Liver (tissue), 3 donors: ENCODE data around the gene COL9A1.

Experiments used
- ATF3 ChIP-seq: IDR thresholded peaks from 2 replicates; pipeline ENCODE4 v1.6.1; 2016; ENCODE audit warnings: antibody characterized with exemption
- CTCF ChIP-seq: fragments of 150-350 bp; IDR thresholded peaks from 2 replicates; pipeline ENCODE4 v1.5.1; 2017; ENCODE audit warnings: improper control_type of control experiment, low read depth, low read length; ENCODE audit not compliant: missing input control
- FOXA1 ChIP-seq: IDR thresholded peaks from 2 replicates; pipeline ENCODE4 v1.6.1; 2016; ENCODE audit warnings: antibody characterized with exemption
- FOXA2 ChIP-seq: IDR thresholded peaks from 2 replicates; pipeline ENCODE4 v1.6.1; 2016; ENCODE audit warnings: antibody characterized with exemption
- GABPA ChIP-seq, 2 donors: IDR thresholded peaks in 1 of 2; conservative IDR thresholded peaks in 1 of 2; 2 replicates each; pipeline ENCODE4 v1.6.1; 2016; ENCODE audit warnings: antibody characterized with exemption in 2 of 2, mild to moderate bottlenecking in 1 of 2, moderate library complexity in 1 of 2
- HNF4G ChIP-seq: IDR thresholded peaks from 2 replicates; pipeline ENCODE4 v1.6.1; 2016; ENCODE audit warnings: antibody characterized with exemption
- JUND ChIP-seq, 2 donors: IDR thresholded peaks; 2 replicates each; pipeline ENCODE4 v1.6.1; 2016; ENCODE audit warnings: antibody characterized with exemption in 2 of 2
- NR2F2 ChIP-seq: IDR thresholded peaks from 2 replicates; pipeline ENCODE4 v1.6.1; 2016; ENCODE audit warnings: antibody characterized with exemption
- RAD21 ChIP-seq, 2 donors: IDR thresholded peaks; 2 replicates each; pipeline ENCODE4 v1.6.1; 2016; ENCODE audit warnings: antibody characterized with exemption in 2 of 2, mild to moderate bottlenecking in 2 of 2
- REST ChIP-seq: IDR thresholded peaks from 2 replicates; pipeline ENCODE4 v1.6.1; 2016; ENCODE audit warnings: antibody characterized with exemption, mild to moderate bottlenecking
- RXRA ChIP-seq, 2 donors: IDR thresholded peaks; 2 replicates each; pipeline ENCODE4 v1.6.1; 2017 to 2018; ENCODE audit warnings: antibody characterized with exemption in 2 of 2, mild to moderate bottlenecking in 1 of 2
- SP1 ChIP-seq: IDR thresholded peaks from 2 replicates; pipeline ENCODE4 v1.6.1; 2018; ENCODE audit warnings: antibody characterized with exemption, mild to moderate bottlenecking
- ZBTB33 ChIP-seq: IDR thresholded peaks from 2 replicates; pipeline ENCODE4 v1.6.1; 2016; ENCODE audit warnings: antibody characterized with exemption
- donor health status: healthy.
- donor health status: healthy.

GRCh38 chr6:70312165-70312745 lies 9.4 kb upstream of the COL9A1 start:
- TF ChIP-seq CTCF (no peak), ZBTB33 (no peak), JUND (IDR thresholded peaks at IDR 0.05) (no peak), NR2F2 (no peak), ATF3 (no peak), FOXA2 (no peak), RXRA (IDR thresholded peaks at IDR 0.05) (no peak), REST (no peak), HNF4G (no peak), SP1 (no peak), FOXA1 (no peak), GABPA (IDR thresholded peaks at IDR 0.05 in 1 of 2, conservative IDR thresholded peaks at IDR 0.05 in 1 of 2) (no peak), RAD21 (IDR thresholded peaks at IDR 0.05) (no peak)
